Stimulated activated CD4-positive, alpha-beta T cell treated with anti-CD3 and anti-CD28 coated beads, Interleukin-4, amount 100 ng/mL, for 48 hours (primary cell): ENCODE data around the gene TRIP12.
"Not testable (repeated sequence)": the region's sequence is repeated elsewhere in the genome, so short reads cannot be mapped to it uniquely, and the experiment has no call there.

Source experiments
- DNase-seq, 2 donors: peaks; one replicate each; pipeline ENCODE4 v3.0.0-alpha.2; 2020; ENCODE audit warnings: low read depth in 2 of 2

Gene TRIP12

GRCh38 chr2:229768235-229768634 is 153.6 kb downstream of the TRIP12 start:
- no peak for DNase-seq

- DNase-seq, result no peak
These were observed 156.1 kb downstream of the TRIP12 start for GRCh38 chr2:229765721-229766120.

GRCh38 chr2:229761663-229762062 is 160.1 kb downstream of the TRIP12 start:
- DNase-seq, result no peak

GRCh38 chr2:229757462-229757861 is 164.3 kb downstream of the TRIP12 start:
- DNase-seq, result not testable (repeated sequence)

GRCh38 chr2:229752970-229753729 is 168.7 kb downstream of the TRIP12 start:
- no peak for DNase-seq

GRCh38 chr2:229749779-229750178 is 172.0 kb downstream of the TRIP12 start:
- DNase-seq, result no peak

- no peak for DNase-seq
These were observed 172.9 kb downstream of the TRIP12 start for GRCh38 chr2:229748950-229749349.

GRCh38 chr2:229742691-229743090 is 179.1 kb downstream of the TRIP12 start:
- DNase-seq, result not testable (repeated sequence)

GRCh38 chr2:229740279-229740678 is 181.5 kb downstream of the TRIP12 start:
- DNase-seq, result no peak

GRCh38 chr2:229738024-229738625 is 183.7 kb downstream of the TRIP12 start:
- no peak for DNase-seq

- DNase-seq, result no peak
These were observed 187.4 kb downstream of the TRIP12 start for GRCh38 chr2:229734410-229734809.

- no peak for DNase-seq
These were observed 188.1 kb downstream of the TRIP12 start for GRCh38 chr2:229733611-229734245.

GRCh38 chr2:229732897-229733296 is 188.9 kb downstream of the TRIP12 start:
- DNase-seq, result no peak

GRCh38 chr2:229731916-229732315 is 189.9 kb downstream of the TRIP12 start:
- DNase-seq, result no peak

- no peak for DNase-seq
These were observed 190.4 kb downstream of the TRIP12 start for GRCh38 chr2:229731363-229731762.

- no peak for DNase-seq
These were observed 193.4 kb downstream of the TRIP12 start for GRCh38 chr2:229728370-229728769.

- DNase-seq, result no peak
These were observed 195.2 kb downstream of the TRIP12 start for GRCh38 chr2:229726643-229727042.

GRCh38 chr2:229725716-229726574 is 195.9 kb downstream of the TRIP12 start:
- DNase-seq, result no peak

GRCh38 chr2:229723192-229723591 is 198.6 kb downstream of the TRIP12 start:
- DNase-seq, result not testable (repeated sequence)

GRCh38 chr2:229719926-229720647 is 201.7 kb downstream of the TRIP12 start:
- DNase-seq, result no peak

- no peak for DNase-seq
These were observed 203.8 kb downstream of the TRIP12 start for GRCh38 chr2:229718057-229718456.
